HG02970 (cell line): Measurements from ENCODE around the gene MEX3A.
"Not testable (repeated sequence)": the region's sequence is repeated elsewhere in the genome, so short reads cannot be mapped to it uniquely, and the experiment has no call there.

Source experiments
- ATAC-seq: cut with Tn5 transposase; IDR thresholded peaks from one replicate; pipeline ENCODE4 v1.9.1; 2021; ENCODE audit warnings: mild to moderate bottlenecking, moderate library complexity, moderate number of reproducible peaks; ENCODE audit not compliant: unreplicated experiment, low FRiP score

MEX3A gene

GRCh38 chr1:156063997-156064285 lies 18.3 kb downstream of the MEX3A start:
- no peak for ATAC-seq

- ATAC-seq = no peak
Measured at GRCh38 chr1:156062189-156062588, 20.1 kb downstream of the MEX3A start.

- ATAC-seq = no peak
Measured at GRCh38 chr1:156060937-156061636, 21.2 kb downstream of the MEX3A start, which contains the start of gene RAB25. Gene RAB25, plus strand, starts transcription at chr1:156061160. Its CDS starts 241 bp downstream, at chr1:156061401.

GRCh38 chr1:156056326-156056849 lies 25.9 kb downstream of the MEX3A start:
- no peak for ATAC-seq

- no peak for ATAC-seq
Measured at GRCh38 chr1:156055281-156056048, 26.8 kb downstream of the MEX3A start.

DNA sequence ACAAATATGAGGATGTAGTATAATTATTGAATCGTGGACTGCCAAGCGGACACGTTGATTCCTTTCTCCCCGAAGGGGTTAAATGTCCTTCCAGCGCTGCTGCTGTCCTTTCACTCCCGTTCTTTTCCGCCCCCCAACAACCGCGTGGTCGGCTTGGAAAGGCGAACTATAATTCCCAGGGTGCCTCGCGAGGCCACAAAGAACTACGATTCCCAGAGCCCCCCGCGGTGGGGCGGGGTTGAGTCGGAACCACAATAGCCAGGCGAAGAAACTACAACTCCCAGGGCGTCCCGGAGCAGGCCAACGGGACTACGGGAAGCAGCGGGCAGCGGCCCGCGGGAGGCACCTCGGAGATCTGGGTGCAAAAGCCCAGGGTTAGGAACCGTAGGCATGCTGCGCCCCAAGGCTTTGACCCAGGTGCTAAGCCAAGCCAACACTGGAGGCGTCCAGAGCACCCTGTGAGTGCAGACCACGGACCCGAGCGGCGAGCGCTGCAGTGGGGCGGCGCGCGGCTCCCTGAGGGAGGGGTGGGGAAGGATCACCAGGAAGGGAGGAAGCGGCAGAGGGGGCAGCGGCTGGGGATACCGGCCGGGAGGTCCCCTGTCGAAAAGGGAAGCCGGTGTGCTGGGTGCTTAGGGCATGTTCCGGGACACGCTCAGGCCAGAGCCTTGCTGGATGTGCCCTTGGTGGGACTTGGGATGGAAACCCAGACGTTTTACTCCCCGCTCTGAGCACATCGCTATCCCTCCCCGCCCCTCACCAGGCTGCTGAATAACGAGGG lies 27.6 kb downstream of the MEX3A start, which contains the start of gene LAMTOR2:
Gene LAMTOR2 (plus strand): TSS at position 283 of the 781 bp plus-strand sequence. CDS start 108 bp downstream, at position 391.
- peak; percentile 70 for ATAC-seq

- ATAC-seq = peak; percentile 47
Measured at GRCh38 chr1:156053768-156054499, 28.3 kb downstream of the MEX3A start, which contains the start of gene UBQLN4. Gene UBQLN4, minus strand, starts transcription at chr1:156053798. Its CDS starts 97 bp downstream, at chr1:156053701.

GRCh38 chr1:156052862-156053767 lies 29.1 kb downstream of the MEX3A start:
- no peak for ATAC-seq

DNA sequence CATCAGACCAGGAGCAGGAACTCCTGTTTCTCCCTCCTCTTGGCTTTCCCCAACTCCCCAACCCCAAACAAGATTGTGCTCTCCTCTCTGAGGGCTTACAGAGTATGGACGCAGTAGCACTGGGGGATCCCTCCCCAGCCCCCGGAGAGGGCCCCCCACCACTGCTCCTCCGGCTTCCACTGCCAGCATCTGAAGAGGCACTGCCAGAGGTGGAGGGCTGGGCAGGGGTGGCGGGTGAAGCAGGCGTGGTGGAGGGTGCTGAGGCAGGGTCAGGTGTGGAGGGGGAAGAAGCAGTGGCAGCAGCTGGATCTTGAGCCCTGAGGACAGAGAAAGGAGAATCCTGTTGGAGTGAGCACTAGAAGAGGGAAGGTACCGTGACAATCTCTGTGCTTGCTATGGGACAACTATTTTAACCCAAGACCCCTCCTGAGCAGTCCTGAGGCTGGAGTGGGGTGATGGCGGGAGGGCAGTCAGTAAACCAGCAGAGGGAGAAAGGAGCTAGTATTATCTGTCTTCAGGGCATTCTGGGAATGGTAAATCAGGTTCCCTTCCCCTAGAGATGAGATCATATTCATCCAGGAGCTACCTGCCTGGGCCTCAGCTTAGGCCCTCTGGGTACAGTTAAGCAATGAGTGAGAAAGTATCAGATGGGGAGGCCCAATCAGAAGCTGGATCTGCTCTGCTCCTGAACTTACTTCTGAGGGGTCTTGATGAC lies 31.1 kb downstream of the MEX3A start:
- no peak for ATAC-seq

DNA sequence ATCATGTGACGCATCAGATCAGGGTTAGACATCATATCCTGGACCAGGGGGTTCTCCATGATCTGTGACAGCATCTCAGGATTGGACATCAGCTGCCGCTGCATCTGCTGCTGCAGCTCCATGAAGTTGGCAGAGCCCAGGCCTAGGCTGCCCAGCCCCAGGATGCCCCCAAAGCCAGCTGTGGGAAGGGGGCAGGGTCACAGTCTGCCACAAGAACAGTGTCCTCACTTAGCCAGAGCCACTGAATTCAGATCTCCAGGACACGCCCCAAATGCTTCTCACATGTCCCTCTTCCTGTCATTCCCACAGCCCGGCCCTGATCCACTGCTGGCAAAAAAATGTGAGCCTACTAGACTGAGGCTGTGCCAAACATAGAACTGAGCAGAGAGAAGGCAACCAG lies 31.9 kb downstream of the MEX3A start:
- no peak for ATAC-seq

- ATAC-seq = no peak
Measured at GRCh38 chr1:156048663-156049258, 33.5 kb downstream of the MEX3A start.

- ATAC-seq = no peak
Measured at GRCh38 chr1:156045076-156045475, 37.2 kb downstream of the MEX3A start.

DNA sequence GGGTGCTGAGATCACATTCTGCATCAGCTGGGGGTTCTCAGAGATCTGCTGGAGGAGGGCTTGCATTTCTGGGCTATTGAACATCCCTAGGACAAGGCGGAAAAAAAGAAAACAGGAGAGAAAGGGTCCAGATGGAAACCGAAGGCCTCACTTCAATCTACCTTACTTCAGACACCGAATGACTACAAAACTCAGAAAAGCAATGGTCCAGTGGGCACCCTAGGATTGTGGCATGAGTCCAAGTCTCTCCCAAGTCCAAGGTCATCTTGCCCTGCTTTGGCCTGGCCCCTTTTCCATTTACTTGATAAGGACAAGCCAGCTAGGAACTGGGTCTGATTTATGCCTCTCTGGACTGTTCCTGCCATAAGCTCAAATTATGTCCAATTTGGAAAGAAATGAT lies 39.4 kb downstream of the MEX3A start:
- ATAC-seq = no peak

DNA sequence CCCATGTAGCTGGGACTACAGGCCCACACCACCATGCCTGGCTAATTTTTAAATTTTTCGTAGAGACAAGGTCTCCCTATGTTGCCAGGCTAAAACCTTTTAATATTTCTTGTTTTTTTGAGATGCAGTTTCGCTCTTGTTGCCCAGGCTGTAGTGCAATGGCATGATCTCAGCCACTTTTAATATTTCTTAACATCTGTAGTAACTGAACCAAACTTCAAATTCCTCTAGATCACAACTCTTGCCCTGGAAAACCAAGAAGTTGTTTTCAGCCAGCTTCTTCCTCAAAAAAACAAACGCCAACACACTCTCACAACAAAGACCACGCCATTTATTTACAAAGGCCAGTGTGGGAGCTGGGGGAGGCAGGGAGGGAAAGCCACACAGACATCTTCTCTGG lies 47.3 kb downstream of the MEX3A start:
- not testable (repeated sequence) for ATAC-seq

GRCh38 chr1:156033011-156033410 lies 49.3 kb downstream of the MEX3A start:
- ATAC-seq = no peak

GRCh38 chr1:156026588-156026987 lies 55.7 kb downstream of the MEX3A start:
- ATAC-seq = no peak

DNA sequence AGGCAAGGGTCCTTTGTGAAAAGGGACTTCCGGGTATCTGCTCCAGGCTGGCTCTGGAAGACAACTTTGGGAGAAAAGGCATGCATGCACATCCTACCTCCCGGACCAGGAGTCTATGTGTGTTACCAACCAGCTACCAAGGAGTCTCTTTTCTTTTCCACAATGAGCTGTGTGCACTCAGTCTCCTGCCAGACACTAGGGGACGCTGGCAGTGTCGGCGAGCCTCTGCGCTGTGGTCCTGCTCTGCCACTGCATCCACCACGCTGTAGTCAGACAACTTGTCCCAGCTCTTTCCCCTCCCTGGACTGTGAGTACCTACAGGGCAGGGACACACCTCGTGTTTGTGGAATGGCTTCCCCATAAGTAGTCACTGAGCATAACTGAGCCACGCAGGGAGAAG lies 56.4 kb downstream of the MEX3A start:
- no peak for ATAC-seq

GRCh38 chr1:156024801-156025200 lies 57.5 kb downstream of the MEX3A start:
- ATAC-seq = no peak
